HG03571 (cell line): ENCODE data around the gene CNTD1.

Experiments
- ATAC-seq: cut with Tn5 transposase; IDR thresholded peaks from one replicate; pipeline ENCODE4 v1.9.1; 2021; ENCODE audit not compliant: unreplicated experiment

CNTD1 gene

GRCh38 chr17:42803074-42803883, 4.6 kb downstream of the CNTD1 start:
- ATAC-seq = no peak

- no peak for ATAC-seq
These were observed 6.3 kb downstream of the CNTD1 start for GRCh38 chr17:42804918-42805367.

GRCh38 chr17:42806249-42806648, 7.6 kb downstream of the CNTD1 start:
- no peak for ATAC-seq

DNA sequence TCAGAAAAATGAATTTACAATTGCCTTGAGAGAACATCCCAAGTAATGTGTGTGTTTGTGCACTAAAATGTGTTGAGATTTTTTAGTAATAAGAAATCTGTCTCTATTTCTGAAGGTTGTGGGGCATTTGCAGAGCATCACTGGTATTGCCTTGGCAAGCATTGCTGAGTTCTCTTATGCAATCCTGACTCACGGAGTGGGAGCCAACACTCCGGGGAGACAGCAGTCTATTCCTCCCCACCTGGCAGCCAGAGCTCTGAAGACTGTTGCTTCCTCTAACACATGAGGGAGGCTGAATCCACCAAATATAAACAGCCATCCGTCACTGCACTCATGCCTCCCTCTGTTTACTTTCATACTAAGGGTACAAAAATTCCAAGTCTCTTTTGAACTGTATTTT, 10.6 kb downstream of the CNTD1 start:
- no peak for ATAC-seq

DNA sequence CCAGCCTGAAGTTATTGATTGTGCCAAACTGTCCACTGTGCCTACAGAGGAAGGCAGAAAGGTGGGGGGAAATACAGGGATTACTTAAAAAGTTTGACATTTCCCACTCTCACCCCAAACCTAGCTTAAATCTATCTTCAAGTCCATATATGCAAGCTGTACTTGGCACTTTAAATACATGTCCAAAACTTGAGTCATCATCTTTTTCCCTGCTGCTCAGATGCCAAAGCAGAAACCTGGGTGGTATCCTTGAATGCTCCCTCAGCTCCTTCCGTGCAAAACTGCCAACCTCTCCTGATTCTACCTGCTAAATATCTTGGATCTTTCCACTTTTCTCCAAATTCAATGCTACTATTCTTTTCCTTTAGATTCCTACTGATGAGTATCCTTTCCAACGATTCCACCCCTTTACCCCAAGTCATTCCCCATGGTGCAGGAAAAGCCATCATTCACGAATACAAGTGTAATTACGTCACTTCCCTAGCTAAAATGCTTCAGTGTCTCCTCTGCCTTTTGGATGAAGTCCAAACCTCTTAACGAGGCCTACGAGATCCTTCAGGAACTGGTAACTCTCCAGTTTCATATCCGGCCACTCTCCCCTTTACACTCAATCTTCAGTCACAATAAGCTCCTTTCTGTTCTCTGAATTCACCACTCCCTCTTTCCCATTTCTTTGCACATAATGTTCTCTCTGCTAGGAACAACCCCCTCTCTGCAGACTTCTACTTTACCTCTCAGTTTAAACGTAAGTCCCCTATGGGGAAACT, 16.2 kb downstream of the CNTD1 start:
- ATAC-seq = no peak

GRCh38 chr17:42817866-42818265, 19.2 kb downstream of the CNTD1 start:
- no peak for ATAC-seq

- ATAC-seq = no peak
These were observed 19.7 kb downstream of the CNTD1 start for GRCh38 chr17:42818379-42818778.

GRCh38 chr17:42819939-42820535, 21.4 kb downstream of the CNTD1 start:
- ATAC-seq = no peak

- ATAC-seq = no peak
These were observed 22.5 kb downstream of the CNTD1 start for GRCh38 chr17:42821176-42821575.

DNA sequence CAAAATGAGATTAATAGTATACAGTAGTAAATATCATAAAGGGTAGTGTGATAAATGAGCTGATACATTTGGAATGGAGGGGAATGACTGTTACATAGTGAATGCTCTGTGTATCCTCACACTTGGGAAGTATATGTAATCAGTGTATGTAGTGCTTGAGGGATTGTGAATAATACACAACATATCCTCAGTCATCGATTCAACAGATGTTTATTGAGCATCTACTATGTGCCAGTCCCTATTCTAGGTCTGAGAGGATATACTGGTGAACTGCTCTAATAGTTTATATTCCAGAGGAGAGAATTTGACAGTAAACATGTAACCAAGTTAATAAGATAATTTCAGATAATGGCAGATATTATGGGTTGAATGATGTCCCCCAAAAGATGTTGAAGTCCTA, 28.8 kb downstream of the CNTD1 start:
- ATAC-seq = no peak

- no peak for ATAC-seq
These were observed 32.3 kb downstream of the CNTD1 start for GRCh38 chr17:42830971-42831370.

GRCh38 chr17:42832213-42832933, 33.7 kb downstream of the CNTD1 start:
- peak; percentile 9 for ATAC-seq

GRCh38 chr17:42832934-42833766, 34.5 kb downstream of the CNTD1 start, which contains the start of gene PSME3:
TSS of gene PSME3 (plus strand) at chr17:42833397. CDS start at chr17:42833632, 235 bp downstream.
- ATAC-seq = peak; percentile 85

GRCh38 chr17:42833767-42834422, 35.2 kb downstream of the CNTD1 start:
- no peak for ATAC-seq

- no peak for ATAC-seq
These were observed 37.1 kb downstream of the CNTD1 start for GRCh38 chr17:42835732-42836131.

- no peak for ATAC-seq
These were observed 43.5 kb downstream of the CNTD1 start for GRCh38 chr17:42841975-42842685.

DNA sequence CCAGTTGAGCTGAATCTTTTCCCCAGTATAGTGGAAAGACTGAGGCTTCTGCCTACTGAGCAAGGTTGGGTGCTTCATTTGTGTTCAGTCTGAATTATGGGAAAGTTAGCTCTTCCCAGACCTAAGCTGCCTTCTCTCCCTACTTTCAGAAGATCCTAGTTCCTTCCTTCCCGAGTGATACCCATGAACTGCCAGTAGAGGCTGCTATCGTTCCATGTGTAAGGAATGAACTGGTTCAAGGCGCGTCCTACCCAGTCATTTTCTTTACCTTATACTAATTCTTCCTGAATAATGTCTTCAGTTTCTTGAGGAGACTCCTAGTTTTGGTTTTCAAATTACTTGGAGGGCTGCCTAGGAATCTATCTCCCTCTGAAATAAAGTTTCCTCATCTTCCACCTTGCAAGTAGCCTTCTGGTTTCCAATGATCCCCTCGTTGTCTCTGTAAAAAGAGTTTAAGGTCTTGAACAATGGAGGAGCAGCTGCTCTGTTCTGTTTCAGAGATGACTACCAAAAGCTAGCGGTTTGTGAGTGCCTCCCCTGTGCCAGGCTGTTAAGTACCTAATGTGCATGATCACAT, 44.8 kb downstream of the CNTD1 start:
- no peak for ATAC-seq

DNA sequence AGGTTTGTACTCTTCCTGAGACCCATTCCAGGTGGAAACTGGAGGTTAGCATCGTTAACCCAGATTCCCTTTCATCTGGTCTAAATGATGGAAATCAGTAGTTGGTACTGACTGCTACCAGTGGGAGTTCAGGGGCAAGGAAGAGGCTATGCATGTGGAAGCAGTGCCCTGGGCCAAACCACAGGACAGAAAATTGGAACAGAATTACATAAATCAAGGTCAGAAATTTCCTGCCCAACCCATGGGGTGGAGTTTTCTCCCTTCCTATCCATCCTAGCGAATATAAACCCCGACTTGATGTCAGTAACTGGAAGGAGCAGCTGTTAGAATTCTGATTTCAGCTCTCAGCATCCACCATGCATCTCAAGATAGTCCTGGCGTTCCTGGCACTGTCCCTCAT, 45.6 kb downstream of the CNTD1 start, which contains the start of gene AOC2:
Gene AOC2 (plus strand): TSS at position 310 of the 400 bp plus-strand sequence. CDS start 47 bp downstream, at position 357.
- ATAC-seq = no peak
